Activated CD8-positive, alpha-beta T cell treated with anti-CD3 and anti-CD28 coated beads, Interleukin-2, amount 10 ng/mL, durations not matched to agents 7 days and 5 days (primary cell): ENCODE data around the gene ARFGAP3. TPM values are rescaled to one million over a fixed set of nuclear protein-coding genes. Genes with fewer than 3 reads are reported as not detected.
"Not testable (repeated sequence)": the region's sequence is repeated elsewhere in the genome, so short reads cannot be mapped to it uniquely, and the experiment has no call there.

Experiments used
- ATAC-seq: fragments of 150-1000 bp; cut with Tn5 transposase; one replicate; pipeline ENCODE4 v1.10.0; 2021; ENCODE audit warnings: moderate library complexity
- CTCF ChIA-PET: fragments of 350-600 bp; sonication (Branson Sonifier 250); formaldehyde crosslinking; loops from one replicate; lab custom pipeline; 2021; ENCODE audit warnings: antibody characterized with exemption; lab: Charles Lee
- POLR2A ChIA-PET: fragments of 350-600 bp; sonication (Branson Sonifier 250); formaldehyde crosslinking; loops from one replicate; lab custom pipeline; 2021; ENCODE audit warnings: antibody characterized with exemption; lab: Charles Lee
- DNase-seq: peaks from one replicate; pipeline ENCODE4 v3.0.0-alpha.2; 2020
- H3K27ac Mint-ChIP-seq: one replicate; pipeline ENCODE4 v1.8.0; 2021; ENCODE audit warnings: mild to moderate bottlenecking, mixed read lengths
- H3K27me3 Mint-ChIP-seq: one replicate; pipeline ENCODE4 v1.8.0; 2021; ENCODE audit warnings: low read depth, mixed read lengths
- H3K36me3 Mint-ChIP-seq: one replicate; pipeline ENCODE4 v1.8.0; 2021; ENCODE audit warnings: low read depth, mixed read lengths
- H3K4me1 Mint-ChIP-seq: one replicate; pipeline ENCODE4 v1.8.0; 2021; ENCODE audit warnings: low read depth, mixed read lengths
- H3K4me3 Mint-ChIP-seq: one replicate; pipeline ENCODE4 v1.8.0; 2021; ENCODE audit warnings: mild to moderate bottlenecking, mixed read lengths
- H3K9me3 Mint-ChIP-seq: one replicate; pipeline ENCODE4 v1.8.0; 2022; ENCODE audit warnings: mixed read lengths; ENCODE audit not compliant: insufficient read depth
- total RNA-seq, 2 experiments: library from RNA; stranded (reverse); gene quantifications; one replicate each; pipeline ENCODE4 v1.2.3, GENCODE V29; 2021

ARFGAP3 gene
- total RNA-seq, 2 experiments from 2014 or later, result 35.8 to 36.7 TPM

DNA sequence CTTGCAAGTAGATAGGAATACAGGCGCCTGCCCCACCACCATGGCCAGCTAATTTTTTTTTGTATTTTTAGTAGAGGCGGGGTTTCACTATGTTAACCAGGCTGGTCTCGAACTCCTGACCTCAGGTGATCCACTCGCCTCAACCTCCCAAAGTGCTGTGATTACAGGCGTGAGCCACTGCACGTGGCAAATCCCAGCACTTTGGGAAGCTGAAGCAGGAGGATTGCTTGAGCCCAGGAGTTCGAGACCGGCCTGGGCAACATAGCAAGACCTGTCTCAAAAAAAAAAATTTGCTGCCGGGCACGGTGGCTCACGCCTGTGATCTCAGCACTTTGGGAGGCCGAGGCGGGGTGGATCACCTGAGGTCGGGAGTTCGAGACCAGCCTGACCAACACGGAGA lies 102.0 kb downstream of the ARFGAP3 start:
- H3K4me3 Mint-ChIP-seq, ATAC-seq, H3K4me1 Mint-ChIP-seq, H3K36me3 Mint-ChIP-seq, H3K9me3 Mint-ChIP-seq, DNase-seq, H3K27me3 Mint-ChIP-seq, CTCF ChIA-PET, H3K27ac Mint-ChIP-seq: not testable (repeated sequence)
- POLR2A ChIA-PET, result interaction anchor here (0.6 kb wide), 1 partner anchor 30 kb away, joined by 3 read pairs; no protein-coding TSS in a partner anchor

DNA sequence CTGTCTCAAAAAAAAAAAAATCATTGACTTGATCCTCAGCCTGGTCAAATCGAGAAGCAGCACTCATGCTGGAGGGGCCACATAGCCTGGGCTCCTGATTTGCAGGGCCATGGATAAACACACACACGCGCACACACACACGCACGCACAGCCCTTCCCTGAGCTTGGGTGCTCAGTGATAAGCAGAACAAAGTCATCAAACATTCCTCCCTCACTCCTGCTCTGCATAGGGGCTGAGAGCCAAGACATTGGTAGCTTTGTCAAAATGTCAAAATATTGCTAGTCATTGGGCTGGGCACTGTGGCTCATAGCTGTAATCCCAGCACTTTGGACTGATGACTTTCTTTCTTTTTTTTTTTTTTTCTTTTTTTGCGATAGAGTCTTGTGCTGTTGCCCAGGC lies 102.4 kb downstream of the ARFGAP3 start:
- POLR2A ChIA-PET, result no interaction called here
- no peak overlapping the region for H3K27ac Mint-ChIP-seq
- H3K4me3 Mint-ChIP-seq, result no peak overlapping the region
- H3K4me1 Mint-ChIP-seq, result no peaks in the 10 kb centered on the region
- DNase-seq (no peak), ATAC-seq (no peak)
- CTCF ChIA-PET, result no interaction called here
- H3K27me3 Mint-ChIP-seq, result no peaks in the 10 kb centered on the region
- H3K36me3 Mint-ChIP-seq, result no peaks in the 10 kb centered on the region
- H3K9me3 Mint-ChIP-seq, result no peaks in the 10 kb centered on the region

GRCh38 chr22:42752912-42753311 lies 104.2 kb downstream of the ARFGAP3 start:
- H3K27ac Mint-ChIP-seq, result no peak overlapping the region
- DNase-seq (no peak), ATAC-seq (no peak)
- no peaks in the 10 kb centered on the region for H3K4me1 Mint-ChIP-seq
- ChIA-PET POLR2A (no interaction called here), CTCF (no interaction called here)
- H3K27me3 Mint-ChIP-seq, result no peaks in the 10 kb centered on the region
- H3K9me3 Mint-ChIP-seq, result no peaks in the 10 kb centered on the region
- no peaks in the 10 kb centered on the region for H3K36me3 Mint-ChIP-seq
- H3K4me3 Mint-ChIP-seq, result no peak overlapping the region

DNA sequence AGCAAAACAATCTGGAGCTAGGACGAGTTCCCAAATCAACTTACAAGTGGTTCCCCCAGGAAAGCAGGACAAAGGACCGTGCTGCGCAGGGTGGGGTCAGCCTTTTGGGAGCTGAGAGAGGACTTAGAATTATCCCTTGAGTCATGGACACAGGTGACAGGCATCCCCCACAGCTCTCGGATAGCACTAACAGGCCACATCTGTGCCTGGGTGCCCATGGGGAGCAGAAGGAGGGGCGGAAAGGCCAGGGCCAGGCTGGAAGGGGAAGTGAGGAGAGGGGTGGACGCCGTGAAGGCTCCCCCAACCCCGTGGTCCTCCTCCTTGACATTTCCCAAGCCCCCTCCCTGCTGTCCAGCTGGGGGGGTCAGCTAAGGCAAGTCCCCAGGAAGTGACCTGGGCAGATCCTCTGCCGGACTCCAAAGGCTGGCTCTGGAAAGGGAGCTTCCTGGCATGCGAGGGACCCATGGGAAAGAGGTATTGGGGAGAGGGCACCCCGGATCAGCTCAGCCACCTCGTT lies 104.8 kb downstream of the ARFGAP3 start:
- POLR2A ChIA-PET, result no interaction called here
- DNase-seq (no peak), ATAC-seq (no peak)
- H3K27ac Mint-ChIP-seq, result no peak overlapping the region
- CTCF ChIA-PET, result no interaction called here
- no peaks in the 10 kb centered on the region for H3K4me1 Mint-ChIP-seq
- no peaks in the 10 kb centered on the region for H3K36me3 Mint-ChIP-seq
- H3K27me3 Mint-ChIP-seq, result no peaks in the 10 kb centered on the region
- H3K9me3 Mint-ChIP-seq, result no peaks in the 10 kb centered on the region
- no peak overlapping the region for H3K4me3 Mint-ChIP-seq

- H3K4me1 Mint-ChIP-seq, H3K9me3 Mint-ChIP-seq, ATAC-seq, H3K27ac Mint-ChIP-seq, POLR2A ChIA-PET, CTCF ChIA-PET, H3K4me3 Mint-ChIP-seq, H3K27me3 Mint-ChIP-seq, H3K36me3 Mint-ChIP-seq, DNase-seq: not testable (repeated sequence)
Measured at GRCh38 chr22:42750421-42750820, 106.7 kb downstream of the ARFGAP3 start.

GRCh38 chr22:42747701-42748513 lies 109.2 kb downstream of the ARFGAP3 start:
- ChIA-PET CTCF (no interaction called here), POLR2A (no interaction called here)
- Mint-ChIP-seq H3K4me1 (no peaks in the 10 kb centered on the region), H3K27me3 (no peaks in the 10 kb centered on the region), H3K27ac (no peak overlapping the region), H3K36me3 (no peaks in the 10 kb centered on the region), H3K9me3 (no peaks in the 10 kb centered on the region), H3K4me3 (no peak overlapping the region)
- DNase-seq (no peak), ATAC-seq (no peak)

Other genes starting within 250 kb of the ARFGAP3 start
- 10 to 100 TPM; 77.2 to 80.6 TPM for gene POLDIP3, start 242.4 kb downstream of the ARFGAP3 start, total RNA-seq
- 1 to 10 TPM in 1 of 2 experiments, under 1 TPM in 1; 0.63 to 1.4 TPM for gene ATP5MGL, start 216.7 kb downstream of the ARFGAP3 start, total RNA-seq
- 10 to 100 TPM; 87.7 to 91.4 TPM for gene CYB5R3, start 207.9 kb downstream of the ARFGAP3 start, total RNA-seq
- under 1 TPM in 1 of 2 experiments, not detected in 1; 0.16 TPM for gene A4GALT, start 136.4 kb downstream of the ARFGAP3 start, total RNA-seq
- 10 to 100 TPM; 27.5 to 30.8 TPM for gene PACSIN2, start 157.9 kb upstream of the ARFGAP3 start, total RNA-seq
- gene TTLL1, start 232.1 kb upstream of the ARFGAP3 start, total RNA-seq, result 1 to 10 TPM; 8.0 to 8.7 TPM